ENCODE data around the gene CTXN1. TPM values are rescaled to one million over a fixed set of nuclear protein-coding genes. Genes with fewer than 3 reads are reported as not detected.

Gene CTXN1
- total and polyA plus RNA-seq, 2 of the 4 experiments (the other 2 are of a cell fraction), result 0.36 to 7.4 TPM

DNA sequence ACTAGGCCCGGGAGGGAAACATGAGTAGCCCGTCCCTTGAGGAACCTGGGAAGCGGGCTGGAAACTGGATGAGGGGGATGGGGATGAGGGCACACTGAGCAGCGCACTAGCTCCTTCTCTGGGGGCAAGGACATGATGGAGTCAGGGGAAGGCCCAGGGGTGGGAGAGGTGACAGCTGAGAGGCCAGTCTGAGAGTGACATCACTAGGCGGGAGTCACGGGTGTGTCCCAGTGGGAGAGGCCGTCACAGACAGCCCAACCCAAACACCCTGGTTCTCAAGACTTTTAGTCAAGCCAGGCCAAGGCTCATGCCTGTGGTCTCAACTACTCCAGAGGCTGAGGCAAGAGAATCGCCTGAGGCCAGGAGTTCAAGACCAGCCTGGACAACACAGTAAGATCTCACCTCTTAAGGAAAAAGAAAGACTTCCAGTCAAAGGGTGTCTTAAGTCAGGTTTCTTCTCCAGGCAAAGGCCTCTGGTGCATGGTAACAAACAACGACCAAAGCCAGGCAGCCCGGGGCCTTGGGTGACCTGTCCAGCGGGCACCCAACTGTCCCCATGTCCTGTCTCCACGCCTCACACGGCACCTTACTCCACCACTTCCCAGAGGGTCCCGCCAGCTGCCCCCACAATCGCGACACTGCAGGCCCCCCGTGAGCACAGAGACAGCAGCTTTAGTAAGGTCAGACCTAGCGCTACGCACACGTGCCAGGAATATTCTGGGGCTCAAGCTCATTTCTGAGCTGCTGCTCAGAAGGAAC lies 43.0 kb upstream of the CTXN1 start:
- Histone ChIP-seq H3K18ac (ENCODE audit: low read depth, low read length) (no peak overlapping the region), H3K14ac (replicated peaks; ENCODE audit: low read depth, low read length) (no peak overlapping the region), H3K4me1 (ENCODE audit: control insufficient read depth, insufficient read depth, low read length) (no peaks in the 10 kb centered on the region), H3K23ac (ENCODE audit: low read depth, low read length) (no peak overlapping the region), H3K9me3 (ENCODE audit: control insufficient read depth, insufficient read depth, low read length) (no peaks in the 10 kb centered on the region), H3K36me3 (ENCODE audit: control insufficient read depth, insufficient read depth, low read length) (peaks cover 65% of the 10 kb centered on the region), H2AFZ (replicated peaks; ENCODE audit: low read length, poor library complexity) (no peak overlapping the region), H3K27ac (ENCODE audit: insufficient read depth, low read length) (no peak overlapping the region), H4K8ac (ENCODE audit: low read depth in 2 of 2, low read length in 2 of 2) (no peak overlapping the region), H4K20me1 (ENCODE audit: insufficient read depth, low read length) (peaks cover 23% of the 10 kb centered on the region), H2AK9ac (replicated peaks; ENCODE audit: low read depth, low read length, poor library complexity) (peak overlapping the region; percentile 55), H3K4ac (ENCODE audit: low read depth, low read length) (no peak overlapping the region), H2BK5ac (ENCODE audit: low read depth, low read length, poor library complexity, severe bottlenecking) (no peak overlapping the region), H3K9ac (ENCODE audit: low read depth, low read length) (no peak overlapping the region), H2BK120ac (ENCODE audit: low read depth, low read length) (no peak overlapping the region), H3K9me1 (ENCODE audit: insufficient read depth, low read length) (no peaks in the 10 kb centered on the region), H3K4me2 (ENCODE audit: low read depth, low read length) (no peak overlapping the region), H4K5ac (ENCODE audit: low read depth, low read length) (no peak overlapping the region), H4K91ac (ENCODE audit: insufficient read depth, low read depth, low read length) (no peak overlapping the region), H2AK5ac (ENCODE audit: low read depth, low read length) (no peak overlapping the region; the same call in 1 of the 2 replicates), H3K27me3 (ENCODE audit: control insufficient read depth, insufficient read depth, low read length) (no peaks in the 10 kb centered on the region), H2BK15ac (ENCODE audit: low read depth, low read length) (no peak overlapping the region), H3K4me3 (ENCODE audit: insufficient read depth, low read depth, low read length) (no peak overlapping the region), H3K79me1 (ENCODE audit: low read depth in 1 of 2, low read length in 2 of 2) (peaks cover 11 to 26% of the 10 kb centered on the region in 2 experiments; a peak in 3 of 4 replicates), H2BK20ac (ENCODE audit: low read depth, low read length) (no peak overlapping the region), H3K56ac (ENCODE audit: extremely low read depth, insufficient read depth, low read length) (no peak overlapping the region)
- ATAC-seq (ENCODE audit: low read depth) (no peak), DNase-seq (no peak)
- dilution Hi-C loops (cut with HindIII; ENCODE audit: low sequenced_read_pairs, unreplicated experiment), result no loop called here
- 100% methylated on average over 9 of the region's 20 CpGs; no CpG with 5 or more reads in 1 of the 2 experiments for WGBS, 2 experiments (ENCODE audit: extremely low coverage in 2 of 2, insufficient read length in 1 of 2)
- intact Hi-C loops (cut with micrococcal nuclease), result no loop called here
- CTCF ChIA-PET, result no interaction called here
- POLR2A ChIA-PET (ENCODE audit: unreplicated experiment), result no interaction called here
- BruUV-seq (replicated peaks), result no TSS peak
- in situ Hi-C loops (cut with MboI; ENCODE audit: low sequenced_read_pairs), result no loop called here
- TF ChIP-seq SMC3 (IDR thresholded peaks at IDR 0.05; ENCODE audit: low read depth, low read length) (no peak), FOS (IDR thresholded peaks at IDR 0.05; ENCODE audit: low read depth, low read length) (no peak), CEBPB (IDR thresholded peaks at IDR 0.05; ENCODE audit: low read depth, low read length) (no peak), RAD21 (IDR thresholded peaks at IDR 0.05; ENCODE audit: low read length) (no peak), MAFK (IDR thresholded peaks at IDR 0.05; ENCODE audit: low read depth, low read length) (no peak), MAZ (IDR thresholded peaks at IDR 0.05; ENCODE audit: borderline replicate concordance, low read depth, low read length) (no peak), CHD1 (IDR thresholded peaks at IDR 0.05; ENCODE audit: low read depth, low read length) (no peak), BHLHE40 (IDR thresholded peaks at IDR 0.05; ENCODE audit: low read depth, low read length) (no peak)

Data from IMR-90 (cell line).